ENCODE results near the gene PTPRD.
"Not testable (repeated sequence)": the region's sequence is repeated elsewhere in the genome, so short reads cannot be mapped to it uniquely, and the experiment has no call there.

The PTPRD gene

DNA sequence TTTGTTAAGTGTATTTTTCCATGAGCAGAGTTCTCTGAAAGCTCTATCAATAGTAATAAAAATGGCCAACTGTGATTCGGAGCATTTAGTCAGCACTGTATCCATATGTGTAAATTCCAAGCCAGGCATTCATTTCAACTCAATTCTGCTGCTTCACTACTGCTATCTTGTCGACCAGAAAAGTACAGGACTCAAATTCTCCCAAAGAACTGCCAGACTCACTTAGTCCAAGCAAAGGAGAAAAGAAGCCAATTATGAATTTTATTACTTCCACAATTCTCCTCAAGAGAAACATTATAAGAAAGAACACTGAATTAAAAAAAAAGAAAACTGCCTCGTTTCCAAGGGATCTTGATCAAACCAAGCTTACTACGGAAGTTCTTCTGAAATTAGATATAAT, 1906.9 kb downstream of the PTPRD start:
- in situ Hi-C loops (cut with MboI; ENCODE audit: low pct_unique_long_range_greater_than_20kb, low sequenced_read_pairs, unreplicated experiment) = no loop called here
- DNase-seq (ENCODE audit: low spot score) = no peak
- TF ChIP-seq CTCF (IDR thresholded peaks at IDR 0.05; ENCODE audit: extremely low read depth, insufficient read depth, missing control alignments) = no peak

DNA sequence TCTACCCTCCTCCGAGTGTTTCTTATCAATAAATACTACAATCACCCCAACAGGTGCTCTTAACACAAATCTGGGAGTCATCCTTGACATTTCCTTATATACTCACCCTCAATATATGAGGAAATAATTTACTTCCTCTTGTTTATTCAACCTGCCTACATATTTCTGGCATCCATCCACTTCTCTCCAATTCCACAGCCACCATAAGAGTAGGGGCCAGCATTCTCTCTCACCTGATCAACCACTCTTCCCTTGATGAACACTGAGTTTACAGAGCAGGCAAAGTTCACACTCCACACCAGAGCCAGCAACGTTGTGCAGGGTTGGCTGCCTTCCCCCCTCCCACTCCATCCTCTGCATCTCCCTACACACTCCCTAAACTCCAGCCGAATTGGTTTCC, 1908.9 kb downstream of the PTPRD start:
- in situ Hi-C loops (cut with MboI; ENCODE audit: low pct_unique_long_range_greater_than_20kb, low sequenced_read_pairs, unreplicated experiment) = no loop called here
- DNase-seq (ENCODE audit: low spot score) = no peak
- TF ChIP-seq CTCF (IDR thresholded peaks at IDR 0.05; ENCODE audit: extremely low read depth, insufficient read depth, missing control alignments) = no peak

DNA sequence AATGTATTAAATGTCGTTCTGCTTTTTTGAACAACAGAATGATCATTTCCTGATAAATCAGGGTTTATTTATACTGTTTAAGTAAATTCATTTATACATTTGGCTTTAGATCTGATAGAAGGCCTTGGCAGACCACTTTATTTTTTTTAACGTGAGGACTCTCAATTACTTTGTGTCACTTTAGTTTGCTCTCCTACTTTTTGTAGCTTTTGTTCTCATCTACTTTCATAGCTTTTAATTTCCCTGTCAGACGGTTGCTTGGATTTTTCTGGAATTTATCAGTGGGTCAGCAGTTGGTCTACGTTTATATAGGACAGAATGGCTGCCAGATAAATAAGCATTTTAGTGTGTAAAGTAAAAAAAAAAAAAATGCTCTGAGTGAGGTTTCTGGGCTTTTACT, 1910.9 kb downstream of the PTPRD start:
- no peak for DNase-seq (ENCODE audit: low spot score)
- TF ChIP-seq CTCF (IDR thresholded peaks at IDR 0.05; ENCODE audit: extremely low read depth, insufficient read depth, missing control alignments) = no peak
- in situ Hi-C loops (cut with MboI; ENCODE audit: low pct_unique_long_range_greater_than_20kb, low sequenced_read_pairs, unreplicated experiment) = no loop called here

DNA sequence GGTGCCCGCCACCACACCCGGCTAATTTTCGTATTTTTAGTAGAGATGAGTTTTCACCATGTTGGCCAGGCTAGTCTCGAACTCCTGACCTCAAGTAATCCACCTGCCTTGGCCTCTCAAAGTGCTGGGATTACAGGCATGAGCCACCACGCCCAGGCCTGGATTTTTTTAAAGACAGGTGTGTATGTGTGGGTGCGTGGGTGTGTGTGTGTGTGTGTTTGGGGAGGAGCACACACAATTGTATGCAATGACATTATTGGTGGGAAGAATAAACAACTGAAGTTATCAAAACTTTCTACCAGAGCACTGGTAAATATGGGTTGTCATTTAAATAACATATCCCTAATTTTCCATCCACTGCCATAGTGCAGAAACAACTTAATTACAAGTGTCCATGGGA, 1915.2 kb downstream of the PTPRD start:
- DNase-seq (ENCODE audit: low spot score); in situ Hi-C loops (cut with MboI; ENCODE audit: low pct_unique_long_range_greater_than_20kb, low sequenced_read_pairs, unreplicated experiment): not testable (repeated sequence)

DNA sequence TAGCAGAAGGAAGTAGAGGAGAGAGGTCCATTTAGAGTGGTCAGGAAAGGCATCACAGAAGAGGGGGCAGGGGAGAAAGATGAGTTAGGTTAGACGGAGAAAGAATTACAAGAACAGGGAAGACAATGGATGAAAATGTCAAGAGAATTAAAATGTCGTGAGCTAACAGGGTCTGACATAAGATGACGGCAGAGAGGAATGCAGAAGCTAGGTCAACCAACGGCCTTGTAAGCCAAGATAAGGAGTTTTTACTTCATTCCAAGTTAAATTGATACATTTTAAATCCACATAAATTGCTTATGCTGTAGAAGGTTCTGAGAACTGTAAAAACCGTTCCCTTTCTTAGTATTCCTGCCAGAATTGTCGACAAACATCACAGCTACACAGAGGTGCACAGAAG, 1916.3 kb downstream of the PTPRD start:
- no peak for DNase-seq (ENCODE audit: low spot score)
- no peak for TF ChIP-seq CTCF (IDR thresholded peaks at IDR 0.05; ENCODE audit: extremely low read depth, insufficient read depth, missing control alignments)
- in situ Hi-C loops (cut with MboI; ENCODE audit: low pct_unique_long_range_greater_than_20kb, low sequenced_read_pairs, unreplicated experiment) = no loop called here

GRCh38 chr9:8694983-8695588, 1917.7 kb downstream of the PTPRD start:
- in situ Hi-C loops (cut with MboI; ENCODE audit: low pct_unique_long_range_greater_than_20kb, low sequenced_read_pairs, unreplicated experiment) = no loop called here
- no peak for DNase-seq (ENCODE audit: low spot score)
- TF ChIP-seq CTCF (IDR thresholded peaks at IDR 0.05; ENCODE audit: extremely low read depth, insufficient read depth, missing control alignments) = no peak

- no peak for DNase-seq (ENCODE audit: low spot score)
- TF ChIP-seq CTCF (IDR thresholded peaks at IDR 0.05; ENCODE audit: extremely low read depth, insufficient read depth, missing control alignments) = no peak
- in situ Hi-C loops (cut with MboI; ENCODE audit: low pct_unique_long_range_greater_than_20kb, low sequenced_read_pairs, unreplicated experiment) = no loop called here
Observed at GRCh38 chr9:8693464-8693863, 1919.3 kb downstream of the PTPRD start.

Data from GM13977 (cell line).